Measurements from ENCODE around the gene CHM. TPM values are rescaled to one million over a fixed set of nuclear protein-coding genes. Genes with fewer than 3 reads are reported as not detected.

CHM gene, protein sequence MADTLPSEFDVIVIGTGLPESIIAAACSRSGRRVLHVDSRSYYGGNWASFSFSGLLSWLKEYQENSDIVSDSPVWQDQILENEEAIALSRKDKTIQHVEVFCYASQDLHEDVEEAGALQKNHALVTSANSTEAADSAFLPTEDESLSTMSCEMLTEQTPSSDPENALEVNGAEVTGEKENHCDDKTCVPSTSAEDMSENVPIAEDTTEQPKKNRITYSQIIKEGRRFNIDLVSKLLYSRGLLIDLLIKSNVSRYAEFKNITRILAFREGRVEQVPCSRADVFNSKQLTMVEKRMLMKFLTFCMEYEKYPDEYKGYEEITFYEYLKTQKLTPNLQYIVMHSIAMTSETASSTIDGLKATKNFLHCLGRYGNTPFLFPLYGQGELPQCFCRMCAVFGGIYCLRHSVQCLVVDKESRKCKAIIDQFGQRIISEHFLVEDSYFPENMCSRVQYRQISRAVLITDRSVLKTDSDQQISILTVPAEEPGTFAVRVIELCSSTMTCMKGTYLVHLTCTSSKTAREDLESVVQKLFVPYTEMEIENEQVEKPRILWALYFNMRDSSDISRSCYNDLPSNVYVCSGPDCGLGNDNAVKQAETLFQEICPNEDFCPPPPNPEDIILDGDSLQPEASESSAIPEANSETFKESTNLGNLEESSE
- 10 to 100 TPM; 16.7 to 18.3 TPM for total RNA-seq

DNA sequence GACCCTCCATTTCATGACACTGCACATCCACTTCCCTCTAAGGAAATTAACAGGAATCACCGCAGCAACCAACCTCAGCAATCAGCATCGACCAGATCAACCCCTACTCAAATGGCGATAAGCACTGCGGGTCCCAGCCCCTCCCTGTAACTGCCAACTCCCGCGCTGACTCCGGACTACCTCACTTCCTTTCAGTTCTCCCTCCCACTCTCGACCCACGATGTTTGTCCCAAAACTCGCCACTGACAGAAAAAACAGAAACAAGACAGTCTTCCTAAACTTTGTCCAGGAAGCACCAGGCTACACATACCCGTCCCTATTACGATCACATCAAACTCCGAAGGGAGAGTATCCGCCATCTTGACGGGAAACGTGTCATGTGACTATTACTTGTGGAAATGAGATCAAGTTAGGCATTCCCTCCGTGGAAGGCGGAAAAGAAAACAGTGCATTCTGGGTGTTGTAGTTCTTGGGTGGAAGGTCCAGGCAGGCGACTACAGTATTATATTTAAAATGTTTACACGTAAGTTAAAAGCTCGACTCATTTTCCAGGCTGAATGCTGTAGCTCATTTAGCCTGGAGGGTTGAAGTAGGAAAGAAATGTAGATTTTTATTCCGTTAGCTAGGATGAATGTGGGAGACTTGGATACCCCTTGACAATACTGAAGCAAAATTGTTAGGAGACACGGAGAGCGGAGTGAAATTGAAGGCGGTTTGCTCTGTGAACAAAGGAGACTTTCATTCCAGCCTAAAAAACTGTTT lies at the start of gene CHM:
Gene CHM, minus strand, starts transcription at position 385 of the 762 bp plus-strand sequence. Its CDS starts 26 bp downstream, at position 359.
- peak; percentile 72 for DNase-seq
- Mint-ChIP-seq H3K36me3 (ENCODE audit: low read depth) (peaks cover 5% of the 10 kb centered on the region), H3K4me1 (peaks cover 12% of the 10 kb centered on the region), H3K27ac (no peak within 1 kb of the TSS), H3K9me3 (no peaks in the 10 kb centered on the region), H3K27me3 (peaks cover 2% of the 10 kb centered on the region), H3K4me3 (no peak within 1 kb of the TSS)
- ChIA-PET CTCF (no interaction called here), POLR2A (no interaction called here)

DNA sequence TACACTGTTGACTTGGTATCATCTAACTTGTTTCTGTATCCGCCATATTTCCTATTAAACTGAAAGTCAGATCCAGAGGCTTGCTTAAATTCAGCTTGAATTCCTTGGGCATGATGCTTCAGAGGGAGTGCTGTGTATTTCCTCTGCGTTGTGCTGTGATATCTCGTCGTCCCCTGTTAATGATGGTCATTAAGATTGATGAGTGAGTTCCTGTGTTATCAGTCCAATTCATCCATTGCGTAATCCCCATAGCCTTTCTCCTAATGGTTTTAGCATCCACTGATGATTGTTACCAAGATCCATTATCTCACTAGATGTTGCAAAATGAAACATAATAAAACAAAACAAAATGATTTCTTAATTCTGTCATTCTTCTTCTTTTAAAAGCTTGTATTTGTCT lies 31.3 kb upstream of the CHM start:
- Mint-ChIP-seq H3K9me3 (peaks cover 5% of the 10 kb centered on the region), H3K4me1 (no peaks in the 10 kb centered on the region), H3K27me3 (peaks cover 3% of the 10 kb centered on the region), H3K27ac (no peak overlapping the region), H3K36me3 (ENCODE audit: low read depth) (no peaks in the 10 kb centered on the region), H3K4me3 (no peak overlapping the region)
- CTCF ChIA-PET: no interaction called here
- POLR2A ChIA-PET: no interaction called here
- no peak for DNase-seq

DNA sequence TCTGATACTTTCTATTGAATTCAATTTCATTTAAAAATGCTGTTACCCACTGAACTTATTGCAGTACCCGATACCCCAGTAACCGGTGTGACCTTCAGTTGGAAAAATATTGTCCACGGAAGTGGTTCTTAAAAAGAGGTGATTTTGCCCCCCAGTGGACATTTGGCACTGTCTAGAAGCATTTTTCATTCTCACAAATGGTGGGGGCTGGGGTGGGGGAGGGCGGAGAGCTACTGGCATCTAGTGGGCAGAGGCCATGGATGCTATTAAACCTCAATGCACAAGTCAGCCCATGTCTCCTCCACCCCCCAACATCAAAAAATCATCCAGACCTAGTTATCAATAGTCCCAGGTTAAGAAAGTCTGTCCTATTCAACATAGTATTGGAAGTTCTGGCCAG lies 19.6 kb upstream of the CHM start:
- Mint-ChIP-seq H3K4me3 (no peak overlapping the region), H3K9me3 (no peaks in the 10 kb centered on the region), H3K4me1 (no peaks in the 10 kb centered on the region), H3K27me3 (no peaks in the 10 kb centered on the region), H3K27ac (no peak overlapping the region), H3K36me3 (ENCODE audit: low read depth) (no peaks in the 10 kb centered on the region)
- no peak for DNase-seq
- CTCF ChIA-PET: no interaction called here
- POLR2A ChIA-PET: no interaction called here

DNA sequence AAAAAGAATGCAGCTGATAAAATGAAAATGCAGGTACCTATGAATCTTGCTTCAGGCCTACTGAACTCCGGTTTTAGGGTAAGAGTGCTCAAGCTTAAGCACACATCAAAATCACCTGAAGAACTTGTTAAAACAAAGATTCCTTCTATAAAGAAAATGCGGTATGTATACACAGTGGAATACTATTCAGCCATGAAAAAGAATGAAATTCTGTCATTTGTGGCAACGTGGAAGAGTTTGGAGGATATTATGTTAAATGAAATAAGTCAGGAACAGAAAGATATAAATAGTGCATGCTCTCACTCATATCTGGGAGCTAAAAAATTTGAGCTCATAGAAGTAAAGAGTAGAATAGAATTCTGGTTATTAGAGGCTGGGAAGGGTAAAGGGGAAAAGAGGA lies 14.0 kb upstream of the CHM start:
- CTCF ChIA-PET: no interaction called here
- H3K36me3 Mint-ChIP-seq (ENCODE audit: low read depth): no peaks in the 10 kb centered on the region

DNA sequence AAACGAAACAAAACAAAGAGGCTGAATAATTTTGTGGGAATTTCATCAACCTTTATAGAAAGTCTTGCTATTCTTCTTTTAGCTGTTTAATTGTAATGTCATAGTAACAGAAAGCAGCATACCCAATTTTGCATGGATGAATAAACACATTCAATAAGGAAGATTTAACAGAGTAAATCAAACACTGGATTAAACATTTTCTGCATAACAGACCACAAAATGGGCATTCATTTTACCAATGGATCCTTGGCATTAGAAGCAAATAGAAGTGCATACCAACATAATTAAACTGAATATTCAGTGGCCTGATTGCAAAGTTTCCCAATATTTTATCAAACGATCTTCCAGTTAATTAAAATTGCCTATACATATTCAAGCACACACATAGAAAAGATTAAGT lies 4.4 kb upstream of the CHM start:
- DNase-seq: no peak
- ChIA-PET CTCF (no interaction called here), POLR2A (no interaction called here)
- H3K27me3 Mint-ChIP-seq: peaks cover 2% of the 10 kb centered on the region
- no peak overlapping the region for H3K4me3 Mint-ChIP-seq
- no peaks in the 10 kb centered on the region for H3K36me3 Mint-ChIP-seq (ENCODE audit: low read depth)
- H3K27ac Mint-ChIP-seq: no peak overlapping the region
- H3K9me3 Mint-ChIP-seq: no peaks in the 10 kb centered on the region
- peaks cover 3% of the 10 kb centered on the region for H3K4me1 Mint-ChIP-seq

More for the DNA sequence above, 14.0 kb upstream of the CHM start:
- no peaks in the 10 kb centered on the region for H3K4me1 Mint-ChIP-seq
- H3K27ac Mint-ChIP-seq: no peak overlapping the region
- H3K4me3 Mint-ChIP-seq: no peak overlapping the region
- no peak for DNase-seq
- H3K27me3 Mint-ChIP-seq: peaks cover 3% of the 10 kb centered on the region
- POLR2A ChIA-PET: no interaction called here
- no peaks in the 10 kb centered on the region for H3K9me3 Mint-ChIP-seq

DNA sequence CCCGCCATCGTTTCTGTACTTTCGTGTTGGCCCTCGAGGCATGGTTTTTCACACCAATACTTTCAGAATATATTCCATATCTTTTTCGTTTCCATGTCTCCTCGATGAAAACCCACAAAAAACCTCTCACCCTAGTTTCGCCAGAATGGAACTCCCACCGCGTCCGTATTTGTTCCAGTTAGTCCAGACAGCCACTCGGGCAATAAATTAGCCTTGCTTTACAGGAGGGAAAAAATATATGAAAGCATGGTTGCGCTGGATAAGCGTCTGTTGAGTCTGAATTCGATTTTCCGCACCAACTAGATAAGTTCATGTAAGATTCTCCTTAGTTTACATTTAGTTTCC lies 550 bp upstream of the CHM start:
- POLR2A ChIA-PET: no interaction called here
- Mint-ChIP-seq H3K27me3 (peaks cover 2% of the 10 kb centered on the region), H3K4me1 (peaks cover 12% of the 10 kb centered on the region), H3K4me3 (no peak overlapping the region), H3K9me3 (no peaks in the 10 kb centered on the region), H3K27ac (no peak overlapping the region), H3K36me3 (ENCODE audit: low read depth) (peaks cover 5% of the 10 kb centered on the region)
- no peak for DNase-seq
- CTCF ChIA-PET: no interaction called here

DNA sequence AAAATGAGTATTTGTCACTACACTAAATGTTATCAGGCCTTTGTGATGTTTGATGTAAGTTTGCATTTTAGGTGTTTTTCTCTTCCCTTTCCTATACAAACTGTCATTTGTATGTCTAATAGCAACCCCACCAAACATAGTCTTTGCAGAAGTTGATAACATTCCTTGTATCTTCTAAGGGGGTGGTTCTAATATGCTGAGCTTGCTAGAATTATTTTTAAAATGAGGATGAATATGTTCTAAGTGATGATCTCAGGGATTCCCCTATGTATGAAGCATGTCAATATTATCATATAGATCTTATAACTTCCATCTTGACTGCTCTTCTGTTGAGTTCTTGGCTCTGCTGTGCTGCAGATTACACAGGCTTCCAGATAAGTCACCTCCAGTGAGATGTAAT lies 3.1 kb downstream of the CHM start:
- Mint-ChIP-seq H3K27me3 (no peaks in the 10 kb centered on the region), H3K4me1 (peaks cover 12% of the 10 kb centered on the region), H3K36me3 (ENCODE audit: low read depth) (peaks cover 9% of the 10 kb centered on the region), H3K9me3 (no peaks in the 10 kb centered on the region), H3K27ac (no peak overlapping the region), H3K4me3 (no peak overlapping the region)
- DNase-seq: no peak
- ChIA-PET CTCF (no interaction called here), POLR2A (no interaction called here)

DNA sequence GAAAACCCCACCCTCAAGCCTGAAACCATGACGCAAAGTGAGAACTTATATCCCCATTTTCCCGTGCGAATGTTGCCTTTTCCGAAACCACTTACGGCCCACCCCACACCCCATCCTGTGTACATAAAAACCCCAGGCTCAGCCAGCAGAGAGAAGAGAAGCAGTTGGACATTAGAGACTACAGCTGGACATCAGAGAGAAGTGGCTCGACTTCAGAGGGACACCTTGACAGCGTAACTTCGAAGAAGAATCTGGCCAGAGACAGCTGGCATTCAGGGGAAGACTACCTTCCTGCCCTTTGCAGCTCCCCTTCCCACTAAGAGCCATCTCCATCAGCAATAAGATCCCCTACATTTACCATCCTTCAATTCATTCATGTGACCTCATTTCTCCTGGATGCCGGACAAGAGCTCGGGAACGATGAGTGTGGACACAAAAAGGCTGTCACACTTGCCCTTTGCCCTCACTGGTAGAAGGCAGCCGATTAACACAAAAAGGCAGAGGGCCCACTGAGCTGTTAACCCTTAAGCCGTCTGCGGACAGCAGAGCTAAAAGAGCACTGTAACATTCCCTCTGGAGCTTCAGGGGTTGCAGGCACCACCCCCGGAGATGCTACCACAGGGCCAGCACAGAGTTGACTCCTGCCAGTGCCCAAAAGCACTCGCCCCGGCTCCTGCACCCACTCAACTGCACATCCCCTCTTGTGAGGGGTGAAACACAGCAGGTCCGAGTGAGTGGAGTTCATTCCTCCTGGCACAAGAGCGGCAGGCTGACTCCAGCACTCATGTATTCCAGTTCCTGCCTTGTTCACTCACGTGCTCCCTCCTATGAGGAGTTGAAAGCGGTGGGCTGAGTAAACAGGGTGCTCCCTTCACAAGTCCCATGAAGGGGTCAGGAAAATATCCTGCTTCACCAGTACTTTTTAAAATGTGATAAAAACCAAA lies 7.5 kb downstream of the CHM start:
- Mint-ChIP-seq H3K27ac (no peak overlapping the region), H3K4me1 (no peaks in the 10 kb centered on the region), H3K9me3 (peaks cover 2% of the 10 kb centered on the region), H3K27me3 (no peaks in the 10 kb centered on the region), H3K36me3 (ENCODE audit: low read depth) (peaks cover 13% of the 10 kb centered on the region), H3K4me3 (no peak overlapping the region)
- ChIA-PET POLR2A (no interaction called here), CTCF (no interaction called here)
- no peak for DNase-seq

DNA sequence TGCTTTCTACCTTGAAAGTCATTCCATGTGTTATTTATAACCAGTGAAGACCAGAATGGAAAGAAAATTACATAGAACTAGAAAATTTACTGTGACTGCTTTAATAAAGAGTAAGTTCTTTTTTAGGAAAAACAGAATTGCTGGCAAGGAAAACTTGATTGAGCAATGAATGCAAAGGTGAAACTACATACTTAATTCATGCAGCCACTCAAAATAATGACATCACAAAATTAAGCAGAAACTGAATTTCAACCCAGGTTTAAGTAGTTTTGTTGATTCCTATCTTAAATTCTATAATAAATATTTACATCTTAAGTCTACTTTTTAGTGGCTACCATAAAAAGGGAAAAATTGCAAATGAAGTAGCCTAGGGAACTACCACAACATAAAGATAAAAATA lies 14.0 kb downstream of the CHM start:
- Mint-ChIP-seq H3K4me3 (no peak overlapping the region), H3K4me1 (peaks cover 3% of the 10 kb centered on the region), H3K27me3 (no peaks in the 10 kb centered on the region), H3K27ac (no peak overlapping the region), H3K36me3 (ENCODE audit: low read depth) (peaks cover 7% of the 10 kb centered on the region), H3K9me3 (peaks cover 2% of the 10 kb centered on the region)
- DNase-seq: no peak
- POLR2A ChIA-PET: no interaction called here
- CTCF ChIA-PET: no interaction called here

DNA sequence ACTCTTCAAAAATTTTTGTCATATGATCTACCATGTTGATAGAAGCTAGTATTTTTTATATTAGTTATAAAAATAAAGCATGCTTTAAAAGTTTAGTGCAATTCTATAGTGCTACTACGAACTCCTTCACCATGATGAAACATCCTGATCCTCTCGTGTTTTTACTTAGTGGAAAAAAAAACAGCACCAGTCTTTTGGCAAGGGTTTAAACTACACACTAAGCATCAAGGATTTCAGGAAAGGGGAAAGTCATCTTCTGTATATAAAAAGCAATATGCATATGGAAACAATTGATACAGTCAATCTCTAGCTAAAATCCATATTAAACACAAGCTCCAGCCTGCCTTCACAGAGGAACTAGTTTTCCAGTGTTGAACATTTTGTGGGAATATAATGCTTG lies 18.7 kb downstream of the CHM start:
- H3K4me3 Mint-ChIP-seq: no peak overlapping the region
- ChIA-PET POLR2A (no interaction called here), CTCF (no interaction called here)
- H3K27me3 Mint-ChIP-seq: no peaks in the 10 kb centered on the region
- H3K27ac Mint-ChIP-seq: no peak overlapping the region
- H3K4me1 Mint-ChIP-seq: peaks cover 2% of the 10 kb centered on the region
- H3K36me3 Mint-ChIP-seq (ENCODE audit: low read depth): peaks cover 3% of the 10 kb centered on the region
- no peaks in the 10 kb centered on the region for H3K9me3 Mint-ChIP-seq
- DNase-seq: no peak

DNA sequence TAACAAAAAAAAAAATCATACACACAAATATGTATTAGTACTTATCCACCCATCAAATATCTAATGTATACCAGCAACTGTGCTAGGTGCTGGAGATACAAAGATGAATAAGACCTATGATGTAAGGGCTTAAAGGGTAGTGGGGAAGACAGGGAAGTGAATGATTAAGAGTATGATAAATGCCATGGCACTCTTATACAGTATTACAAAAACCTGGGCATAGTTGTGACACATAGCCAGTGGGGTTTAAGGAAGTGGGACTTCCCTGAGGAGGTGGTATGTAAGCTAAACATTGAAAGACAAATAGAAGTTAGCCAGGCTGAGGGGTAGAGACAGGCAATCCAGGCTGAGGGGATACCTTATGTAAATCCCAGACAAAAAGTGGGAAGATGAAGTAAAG lies 23.5 kb downstream of the CHM start:
- Mint-ChIP-seq H3K27ac (no peak overlapping the region), H3K9me3 (no peaks in the 10 kb centered on the region), H3K4me3 (no peak overlapping the region), H3K36me3 (ENCODE audit: low read depth) (peaks cover 7% of the 10 kb centered on the region), H3K27me3 (no peaks in the 10 kb centered on the region), H3K4me1 (peaks cover 4% of the 10 kb centered on the region)
- POLR2A ChIA-PET: no interaction called here
- CTCF ChIA-PET: no interaction called here
- DNase-seq: no peak

DNA sequence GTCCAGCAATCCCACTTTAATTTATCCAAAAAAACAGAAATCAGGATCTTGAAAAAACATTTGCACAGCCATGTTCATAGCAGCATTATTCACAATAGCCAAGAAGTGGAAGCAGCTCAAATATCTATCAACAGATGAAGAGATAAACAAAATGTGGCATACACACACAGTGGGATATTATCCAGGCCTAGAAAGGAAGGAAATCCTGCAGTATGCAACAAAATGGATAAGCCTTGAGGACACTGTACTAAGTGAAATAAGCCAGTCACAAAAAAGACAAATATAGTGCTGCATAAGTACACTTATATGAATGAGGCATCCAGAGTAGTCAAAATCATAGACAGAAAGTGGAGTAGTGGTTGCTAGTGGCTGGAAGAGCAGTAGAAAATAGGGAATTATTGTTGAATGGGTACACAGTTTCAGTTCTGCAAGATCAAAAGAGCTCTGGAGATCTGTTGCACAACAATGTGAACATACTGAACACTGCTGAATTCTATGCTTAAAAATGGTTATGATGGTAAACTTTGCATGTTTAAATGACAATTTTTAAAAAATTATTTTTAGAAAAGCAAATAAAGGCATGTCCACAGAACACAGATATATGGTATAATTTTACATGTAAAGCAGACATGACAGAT lies 25.6 kb downstream of the CHM start:
- CTCF ChIA-PET: no interaction called here
- Mint-ChIP-seq H3K9me3 (no peaks in the 10 kb centered on the region), H3K4me3 (no peak overlapping the region), H3K4me1 (peaks cover 6% of the 10 kb centered on the region), H3K27ac (no peak overlapping the region), H3K36me3 (ENCODE audit: low read depth) (peaks cover 17% of the 10 kb centered on the region), H3K27me3 (no peaks in the 10 kb centered on the region)
- POLR2A ChIA-PET: no interaction called here
- no peak for DNase-seq
